PC-9 (cell line): ENCODE measurements around the gene CHRM3. TPM values are rescaled to one million over a fixed set of nuclear protein-coding genes. Genes with fewer than 3 reads are reported as not detected.

Source experiments
- BruUV-seq: library from RNA; stranded (reverse); fragments of 400-500 nt; replicated peaks from 2 replicates; lab custom pipeline; 2021; lab: Mats Ljungman, UMichigan
- CTCF ChIA-PET: fragments of 300-600 bp; sonication (Branson Sonifier 250); formaldehyde crosslinking; loops from one replicate; lab custom pipeline; 2022; ENCODE audit warnings: antibody characterized with exemption; lab: Charles Lee
- POLR2A ChIA-PET: fragments of 300-600 bp; sonication (Branson Sonifier 250); formaldehyde crosslinking; loops from one replicate; lab custom pipeline; 2022; ENCODE audit warnings: antibody characterized with exemption; ENCODE audit not compliant: unreplicated experiment; lab: Charles Lee
- DNase-seq, 2 experiments: peaks; one replicate each; pipeline versions ENCODE4 v3.0.0 to v3.0.0-alpha.2; 2015 to 2022; ENCODE audit warnings: mixed read lengths in 1 of 2
- H2AFZ ChIP-seq: fragments of 200-600 bp; sonication (generic); 2 replicates; pipeline ENCODE4 v1.8.1; 2017; ENCODE audit warnings: antibody characterized with exemption
- H3F3A ChIP-seq: fragments of 200-600 bp; sonication (generic); 2 replicates; pipeline ENCODE4 v1.8.1; 2017; ENCODE audit warnings: antibody characterized with exemption, mild to moderate bottlenecking, low read depth; ENCODE audit not compliant: insufficient read depth
- H3K27ac ChIP-seq: fragments of 200-600 bp; sonication (generic); 2 replicates; pipeline ENCODE4 v1.6.1; 2016; ENCODE audit warnings: mixed run types
- H3K27me3 ChIP-seq: fragments of 200-600 bp; sonication (generic); 2 replicates; pipeline ENCODE4 v1.6.1; 2016; ENCODE audit warnings: low read depth, mixed run types; ENCODE audit not compliant: insufficient read depth
- H3K36me3 ChIP-seq: fragments of 200-600 bp; sonication (generic); 2 replicates; pipeline ENCODE4 v1.6.1; 2016; ENCODE audit warnings: low read depth, mixed run types
- H3K4me1 ChIP-seq: fragments of 200-600 bp; sonication (generic); replicated peaks from 2 replicates; pipeline ENCODE4 v1.6.1; 2016; ENCODE audit warnings: mixed run types; ENCODE audit not compliant: insufficient read depth
- H3K4me2 ChIP-seq: fragments of 200-600 bp; sonication (generic); 2 replicates; pipeline ENCODE4 v1.6.1; 2017; ENCODE audit warnings: mixed run types
- H3K4me3 ChIP-seq: fragments of 200-600 bp; sonication (generic); 2 replicates; pipeline ENCODE4 v1.6.1; 2016; ENCODE audit warnings: mixed run types
- H3K79me2 ChIP-seq: fragments of 200-600 bp; sonication (generic); 2 replicates; pipeline ENCODE4 v1.6.1; 2017; ENCODE audit warnings: low read depth, mixed run types
- H3K9me2 ChIP-seq: fragments of 200-600 bp; sonication (generic); 2 replicates; pipeline ENCODE4 v1.8.1; 2017; ENCODE audit warnings: mild to moderate bottlenecking; ENCODE audit not compliant: insufficient read depth
- H3K9me3 ChIP-seq: fragments of 200-600 bp; sonication (generic); 2 replicates; pipeline ENCODE4 v1.8.1; 2016; ENCODE audit warnings: low read depth; ENCODE audit not compliant: insufficient read depth
- H4K20me1 ChIP-seq: fragments of 200-600 bp; sonication (generic); 2 replicates; pipeline ENCODE4 v1.8.1; 2017; ENCODE audit not compliant: insufficient read depth
- CTCF ChIP-seq: fragments of 200-600 bp; sonication (generic); conservative IDR thresholded peaks from 2 replicates; pipeline ENCODE4 v1.6.1; 2017; ENCODE audit warnings: mixed run types, antibody characterized with exemption, mild to moderate bottlenecking, moderate library complexity
- EZH2 ChIP-seq: fragments of 200-600 bp; sonication (generic); IDR thresholded peaks from 2 replicates; pipeline ENCODE4 v1.8.0; 2017; ENCODE audit warnings: antibody characterized with exemption, low read depth
- intact Hi-C: fragments of 100-400 bp; cut with micrococcal nuclease; formaldehyde crosslinking; loops from one replicate; pipeline ENCODE4 v1.10.0; 2022; ENCODE audit not compliant: unreplicated experiment
- total RNA-seq: library from RNA; stranded (reverse); gene quantifications from 2 replicates; pipeline ENCODE4 v1.2.3, GENCODE V29; 2021

CHRM3 gene
- total RNA-seq, 1 experiment from 2014 or later: 6.1 TPM

GRCh38 chr1:239421811-239422210, 35.4 kb downstream of the CHRM3 start:
- no peaks in the 10 kb centered on the region for H4K20me1 ChIP-seq
- no peaks in the 10 kb centered on the region for H3K9me3 ChIP-seq
- no peaks in the 10 kb centered on the region for H3K27me3 ChIP-seq
- ChIA-PET POLR2A (no interaction called here), CTCF (no interaction called here)
- TF ChIP-seq CTCF: no peak
- TF ChIP-seq EZH2: no peak
- no peaks in the 10 kb centered on the region for H3F3A ChIP-seq
- no peaks in the 10 kb centered on the region for H3K79me2 ChIP-seq
- H3K4me1 ChIP-seq: no peaks in the 10 kb centered on the region
- H3K36me3 ChIP-seq: no peaks in the 10 kb centered on the region
- H3K27ac ChIP-seq: no peak overlapping the region
- intact Hi-C loops: no loop called here
- BruUV-seq: no TSS peak
- no peaks in the 10 kb centered on the region for H3K9me2 ChIP-seq
- no peak for DNase-seq
- no peak overlapping the region for H3K4me3 ChIP-seq
- H3K4me2 ChIP-seq: no peak overlapping the region
- H2AFZ ChIP-seq: no peak overlapping the region

- no peak overlapping the region for H3K4me3 ChIP-seq
- H3K27me3 ChIP-seq: no peaks in the 10 kb centered on the region
- H3K9me2 ChIP-seq: no peaks in the 10 kb centered on the region
- no TSS peak for BruUV-seq
- H3K9me3 ChIP-seq: no peaks in the 10 kb centered on the region
- POLR2A ChIA-PET: no interaction called here
- H3K4me2 ChIP-seq: no peak overlapping the region
- no peaks in the 10 kb centered on the region for H3K79me2 ChIP-seq
- H3K36me3 ChIP-seq: no peaks in the 10 kb centered on the region
- no peaks in the 10 kb centered on the region for H3F3A ChIP-seq
- CTCF ChIA-PET: no interaction called here
- H3K4me1 ChIP-seq: no peaks in the 10 kb centered on the region
- TF ChIP-seq EZH2 (no peak), CTCF (no peak)
- intact Hi-C loops: no loop called here
- DNase-seq: no peak
- H4K20me1 ChIP-seq: no peaks in the 10 kb centered on the region
- H3K27ac ChIP-seq: no peak overlapping the region
- H2AFZ ChIP-seq: no peak overlapping the region
These were observed 36.5 kb downstream of the CHRM3 start for GRCh38 chr1:239422818-239423217.

GRCh38 chr1:239426821-239427475, 40.6 kb downstream of the CHRM3 start:
- no peaks in the 10 kb centered on the region for H3K9me3 ChIP-seq
- no peak for DNase-seq
- no peak overlapping the region for H3K4me2 ChIP-seq
- no peaks in the 10 kb centered on the region for H4K20me1 ChIP-seq
- no TSS peak for BruUV-seq
- no peaks in the 10 kb centered on the region for H3K4me1 ChIP-seq
- intact Hi-C loops: no loop called here
- no peak overlapping the region for H2AFZ ChIP-seq
- H3K27me3 ChIP-seq: no peaks in the 10 kb centered on the region
- no peaks in the 10 kb centered on the region for H3K79me2 ChIP-seq
- ChIA-PET POLR2A (no interaction called here), CTCF (no interaction called here)
- H3K36me3 ChIP-seq: no peaks in the 10 kb centered on the region
- no peak overlapping the region for H3K4me3 ChIP-seq
- no peaks in the 10 kb centered on the region for H3F3A ChIP-seq
- H3K27ac ChIP-seq: no peak overlapping the region
- TF ChIP-seq EZH2 (no peak), CTCF (no peak)
- no peaks in the 10 kb centered on the region for H3K9me2 ChIP-seq
